DND-41 (cell line): ENCODE measurements around the gene NEDD4L.

ENCODE experiments used
- ATAC-seq: fragments of 200-7000 bp; cut with Tn5 transposase; 3 replicates; pipeline ENCODE4 v1.9.1; 2021; ENCODE audit warnings: low read depth; ENCODE audit not compliant: insufficient read depth
- DNase-seq: peaks from one replicate; pipeline ENCODE4 v3.0.0-alpha.2; 2020
- H2AFZ ChIP-seq: 2 replicates; pipeline ENCODE4 v1.6.0; 2012; ENCODE audit warnings: low read depth, low read length
- H3K27ac ChIP-seq: 2 replicates; pipeline ENCODE4 v1.5.1; 2012; ENCODE audit warnings: low read length, inconsistent platforms
- H3K27me3 ChIP-seq: fragments of 200-600 bp; sonication (generic); 2 replicates; pipeline ENCODE4 v1.6.0; 2012; ENCODE audit warnings: low read length, mild to moderate bottlenecking, inconsistent platforms; ENCODE audit not compliant: insufficient read depth, poor library complexity
- H3K36me3 ChIP-seq: 2 replicates; pipeline ENCODE4 v1.5.1; 2012; ENCODE audit warnings: low read length, inconsistent platforms; ENCODE audit not compliant: insufficient read depth
- H3K4me1 ChIP-seq: 2 replicates; pipeline ENCODE4 v1.5.1; 2012; ENCODE audit warnings: mild to moderate bottlenecking, low read length; ENCODE audit not compliant: insufficient read depth
- H3K4me2 ChIP-seq: 2 replicates; pipeline ENCODE4 v1.6.0; 2012; ENCODE audit warnings: mild to moderate bottlenecking, moderate library complexity, low read length, inconsistent platforms; ENCODE audit not compliant: insufficient read depth
- H3K4me3 ChIP-seq, 2 experiments: fragments of 200-600 bp in 1 of 2; shearing (Covaris generic) in 1 of 2; 2 replicates each; pipeline ENCODE4 v1.5.1; 2012 to 2016; ENCODE audit warnings: inconsistent platforms in 2 of 2, low read length in 2 of 2, mild to moderate bottlenecking in 2 of 2, low read depth in 1 of 2, moderate library complexity in 1 of 2
- H3K79me2 ChIP-seq: 2 replicates; pipeline ENCODE4 v1.6.0; 2012; ENCODE audit warnings: low read length, inconsistent platforms; ENCODE audit not compliant: insufficient read depth
- H3K9ac ChIP-seq: 2 replicates; pipeline ENCODE4 v1.6.0; 2012; ENCODE audit warnings: low read depth, mild to moderate bottlenecking, inconsistent platforms, low read length, moderate library complexity
- H3K9me3 ChIP-seq: 2 replicates; pipeline ENCODE4 v1.5.1; 2012; ENCODE audit warnings: low read length, moderate library complexity, mild to moderate bottlenecking, inconsistent platforms; ENCODE audit not compliant: insufficient read depth, severe bottlenecking
- H4K20me1 ChIP-seq: 2 replicates; pipeline ENCODE4 v1.6.0; 2012; ENCODE audit warnings: low read length; ENCODE audit not compliant: insufficient read depth
- EZH2 ChIP-seq: IDR thresholded peaks from 3 replicates; pipeline ENCODE4 v1.6.1; 2012; ENCODE audit warnings: borderline replicate concordance, low read depth, mild to moderate bottlenecking, moderate library complexity, low read length, inconsistent platforms; ENCODE audit not compliant: severe bottlenecking
- TF ChIP-seq, protein P1 (sequence below): IDR thresholded peaks from 2 replicates; pipeline ENCODE4 v1.5.1; 2012; ENCODE audit warnings: borderline replicate concordance, low read length, moderate library complexity, mild to moderate bottlenecking; ENCODE audit not compliant: poor library complexity, severe bottlenecking; ENCODE audit errors: extremely low read depth

Gene NEDD4L

DNA sequence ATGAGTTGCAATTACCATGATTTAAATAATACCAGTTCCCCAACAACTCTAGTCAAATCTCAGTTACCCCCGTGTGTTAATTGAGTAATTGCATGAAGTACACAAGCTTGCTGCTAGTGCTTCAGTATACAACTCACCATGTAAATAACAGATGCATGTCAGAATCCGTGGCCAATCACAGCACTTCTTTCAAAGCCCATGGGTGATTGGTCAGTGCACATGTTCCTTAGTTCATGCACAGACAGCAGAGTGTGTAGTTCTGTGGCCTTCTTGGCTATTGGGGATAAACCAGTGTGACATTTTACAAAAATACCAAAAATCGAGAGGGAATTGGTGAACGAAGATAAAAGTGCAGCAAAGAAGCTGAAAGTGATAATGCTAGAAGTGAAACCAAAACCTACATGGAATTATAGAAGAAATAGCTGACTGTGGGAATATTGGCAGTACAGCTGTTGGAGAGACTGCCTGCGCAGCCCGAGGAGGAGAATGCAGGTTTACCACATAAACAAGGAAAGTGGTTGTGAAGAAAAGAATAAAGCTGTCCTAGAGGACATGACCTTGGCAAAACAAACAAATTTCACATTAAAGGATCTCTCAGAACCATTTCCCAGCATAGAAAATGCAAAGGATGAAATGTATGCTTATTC, 59.4 kb downstream of the NEDD4L start:
- Histone ChIP-seq H3K36me3 (no peaks in the 10 kb centered on the region), H3K4me3 (no peak overlapping the region), H3K4me2 (no peak overlapping the region), H4K20me1 (peaks cover 12% of the 10 kb centered on the region), H3K9ac (no peak overlapping the region), H2AFZ (no peak overlapping the region), H3K4me1 (no peaks in the 10 kb centered on the region), H3K9me3 (no peaks in the 10 kb centered on the region), H3K79me2 (no peaks in the 10 kb centered on the region), H3K27ac (no peak overlapping the region), H3K27me3 (peaks cover 4% of the 10 kb centered on the region)
- no peak for ATAC-seq
- TF ChIP-seq, protein P1, sequence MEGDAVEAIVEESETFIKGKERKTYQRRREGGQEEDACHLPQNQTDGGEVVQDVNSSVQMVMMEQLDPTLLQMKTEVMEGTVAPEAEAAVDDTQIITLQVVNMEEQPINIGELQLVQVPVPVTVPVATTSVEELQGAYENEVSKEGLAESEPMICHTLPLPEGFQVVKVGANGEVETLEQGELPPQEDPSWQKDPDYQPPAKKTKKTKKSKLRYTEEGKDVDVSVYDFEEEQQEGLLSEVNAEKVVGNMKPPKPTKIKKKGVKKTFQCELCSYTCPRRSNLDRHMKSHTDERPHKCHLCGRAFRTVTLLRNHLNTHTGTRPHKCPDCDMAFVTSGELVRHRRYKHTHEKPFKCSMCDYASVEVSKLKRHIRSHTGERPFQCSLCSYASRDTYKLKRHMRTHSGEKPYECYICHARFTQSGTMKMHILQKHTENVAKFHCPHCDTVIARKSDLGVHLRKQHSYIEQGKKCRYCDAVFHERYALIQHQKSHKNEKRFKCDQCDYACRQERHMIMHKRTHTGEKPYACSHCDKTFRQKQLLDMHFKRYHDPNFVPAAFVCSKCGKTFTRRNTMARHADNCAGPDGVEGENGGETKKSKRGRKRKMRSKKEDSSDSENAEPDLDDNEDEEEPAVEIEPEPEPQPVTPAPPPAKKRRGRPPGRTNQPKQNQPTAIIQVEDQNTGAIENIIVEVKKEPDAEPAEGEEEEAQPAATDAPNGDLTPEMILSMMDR = no peak
- TF ChIP-seq EZH2 = no peak
- DNase-seq = no peak

DNA sequence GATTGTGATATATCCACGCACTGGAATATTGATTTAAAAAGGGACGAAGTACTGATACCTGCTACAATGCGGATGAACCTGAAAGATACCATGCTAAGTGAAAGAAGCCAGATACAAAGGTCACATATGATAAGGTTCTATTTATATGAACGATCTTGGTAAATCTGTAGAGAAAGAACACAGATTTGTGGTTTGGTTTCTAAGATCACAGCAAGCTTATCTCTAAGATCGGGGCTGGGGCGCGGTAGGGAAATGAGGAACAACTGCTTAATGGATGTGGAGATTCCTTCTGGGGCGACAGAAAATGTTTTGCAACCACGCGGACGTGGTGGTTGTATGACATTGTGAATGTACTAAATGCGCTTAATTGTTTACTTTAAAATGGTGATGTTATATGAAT, 60.1 kb downstream of the NEDD4L start:
- no peaks in the 10 kb centered on the region for H3K9me3 ChIP-seq
- TF ChIP-seq, protein P1 = no peak
- TF ChIP-seq EZH2 = no peak
- H3K4me3 ChIP-seq = no peak overlapping the region
- H3K4me1 ChIP-seq = no peaks in the 10 kb centered on the region
- H3K36me3 ChIP-seq = no peaks in the 10 kb centered on the region
- no peak overlapping the region for H3K9ac ChIP-seq
- peaks cover 4% of the 10 kb centered on the region for H3K27me3 ChIP-seq
- H3K79me2 ChIP-seq = no peaks in the 10 kb centered on the region
- no peak overlapping the region for H3K4me2 ChIP-seq
- no peak overlapping the region for H2AFZ ChIP-seq
- peaks cover 12% of the 10 kb centered on the region for H4K20me1 ChIP-seq
- no peak overlapping the region for H3K27ac ChIP-seq
- DNase-seq = no peak
- ATAC-seq = no peak

DNA sequence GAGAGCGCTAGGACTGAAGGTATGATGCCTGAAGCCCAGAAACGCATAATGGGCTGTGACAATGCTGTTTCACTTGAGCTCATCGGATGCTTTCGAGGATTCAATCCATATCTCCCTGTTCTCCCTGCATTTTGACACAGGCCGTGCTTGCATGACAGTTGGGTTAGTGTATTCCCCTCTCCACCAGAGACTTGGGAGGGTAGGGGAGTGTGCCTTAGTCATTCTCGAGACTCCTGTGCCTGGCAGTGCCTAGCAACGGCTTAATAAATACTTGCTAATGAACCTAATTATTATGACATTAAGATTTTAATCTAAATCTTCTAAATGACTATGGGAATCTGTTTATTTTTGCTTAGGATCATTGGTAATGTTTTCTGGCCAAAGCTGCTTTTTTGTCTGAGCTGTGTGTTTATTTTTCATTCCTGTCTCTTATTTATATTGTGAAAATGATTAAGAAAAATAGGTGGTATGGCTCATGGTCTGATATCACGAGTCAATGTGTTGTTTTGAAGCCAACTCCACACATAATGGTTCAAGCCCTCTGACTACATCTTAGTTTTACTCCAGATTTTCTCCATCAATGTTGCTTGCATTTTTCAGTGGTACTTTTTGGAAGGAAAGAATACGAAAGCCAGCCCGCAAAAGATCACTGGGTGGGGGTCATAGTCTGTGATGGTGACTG, 61.3 kb downstream of the NEDD4L start:
- peaks cover 4% of the 10 kb centered on the region for H3K27me3 ChIP-seq
- no peaks in the 10 kb centered on the region for H3K36me3 ChIP-seq
- H4K20me1 ChIP-seq = peaks cover 13% of the 10 kb centered on the region
- no peak overlapping the region for H2AFZ ChIP-seq
- ATAC-seq (no peak), DNase-seq (no peak)
- H3K4me2 ChIP-seq = no peak overlapping the region
- H3K4me3 ChIP-seq = no peak overlapping the region
- TF ChIP-seq, protein P1 = no peak
- no peak for TF ChIP-seq EZH2
- H3K27ac ChIP-seq = no peak overlapping the region
- H3K9me3 ChIP-seq = no peaks in the 10 kb centered on the region
- H3K4me1 ChIP-seq = no peaks in the 10 kb centered on the region
- no peak overlapping the region for H3K9ac ChIP-seq
- no peaks in the 10 kb centered on the region for H3K79me2 ChIP-seq
